ENCODE measurements around the gene KCTD14. TPM values are rescaled to one million over a fixed set of nuclear protein-coding genes. Genes with fewer than 3 reads are reported as not detected.
A peak's percentile ranks its signal among the peaks of the same experiment; 100 is the strongest.

Gene KCTD14
- total RNA-seq, 4 donors from 2014 or later, result 3.5 to 8.4 (median 6.2) TPM

DNA sequence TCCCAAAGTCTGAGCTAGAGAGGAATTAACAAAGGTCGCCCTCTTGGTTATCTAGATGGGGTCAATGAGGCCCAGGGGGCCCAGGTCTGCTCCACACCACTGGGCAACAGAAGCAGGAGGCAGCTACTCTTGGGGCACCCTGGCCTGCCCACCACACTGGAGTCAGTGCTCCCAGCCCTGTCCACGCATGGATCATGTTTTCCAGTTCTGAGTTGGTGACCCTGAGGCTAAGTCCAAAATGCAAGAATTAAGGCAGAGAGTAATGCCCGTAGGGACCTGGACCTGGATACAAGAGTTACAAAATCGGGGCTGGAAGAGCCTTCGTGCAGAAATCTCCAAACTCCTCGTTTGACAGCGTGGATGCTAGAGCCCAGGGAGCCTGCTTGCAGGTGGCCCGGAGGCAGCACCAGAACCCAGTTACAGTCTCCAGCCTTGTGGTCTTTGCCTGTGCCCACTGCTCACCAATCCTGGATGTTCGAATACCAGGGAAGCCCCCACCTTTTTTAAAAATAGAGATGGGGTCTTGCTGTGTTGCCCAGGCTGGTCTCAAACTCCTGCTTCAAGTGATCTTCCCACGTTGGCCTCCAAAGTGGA lies 34.5 kb upstream of the KCTD14 start:
- TF ChIP-seq, protein P1, sequence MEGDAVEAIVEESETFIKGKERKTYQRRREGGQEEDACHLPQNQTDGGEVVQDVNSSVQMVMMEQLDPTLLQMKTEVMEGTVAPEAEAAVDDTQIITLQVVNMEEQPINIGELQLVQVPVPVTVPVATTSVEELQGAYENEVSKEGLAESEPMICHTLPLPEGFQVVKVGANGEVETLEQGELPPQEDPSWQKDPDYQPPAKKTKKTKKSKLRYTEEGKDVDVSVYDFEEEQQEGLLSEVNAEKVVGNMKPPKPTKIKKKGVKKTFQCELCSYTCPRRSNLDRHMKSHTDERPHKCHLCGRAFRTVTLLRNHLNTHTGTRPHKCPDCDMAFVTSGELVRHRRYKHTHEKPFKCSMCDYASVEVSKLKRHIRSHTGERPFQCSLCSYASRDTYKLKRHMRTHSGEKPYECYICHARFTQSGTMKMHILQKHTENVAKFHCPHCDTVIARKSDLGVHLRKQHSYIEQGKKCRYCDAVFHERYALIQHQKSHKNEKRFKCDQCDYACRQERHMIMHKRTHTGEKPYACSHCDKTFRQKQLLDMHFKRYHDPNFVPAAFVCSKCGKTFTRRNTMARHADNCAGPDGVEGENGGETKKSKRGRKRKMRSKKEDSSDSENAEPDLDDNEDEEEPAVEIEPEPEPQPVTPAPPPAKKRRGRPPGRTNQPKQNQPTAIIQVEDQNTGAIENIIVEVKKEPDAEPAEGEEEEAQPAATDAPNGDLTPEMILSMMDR (IDR thresholded peaks at IDR 0.05), result no peak
- DNase-seq (ENCODE audit: low spot score), result no peak
- no peak for ATAC-seq (ENCODE audit: low FRiP score)

DNA sequence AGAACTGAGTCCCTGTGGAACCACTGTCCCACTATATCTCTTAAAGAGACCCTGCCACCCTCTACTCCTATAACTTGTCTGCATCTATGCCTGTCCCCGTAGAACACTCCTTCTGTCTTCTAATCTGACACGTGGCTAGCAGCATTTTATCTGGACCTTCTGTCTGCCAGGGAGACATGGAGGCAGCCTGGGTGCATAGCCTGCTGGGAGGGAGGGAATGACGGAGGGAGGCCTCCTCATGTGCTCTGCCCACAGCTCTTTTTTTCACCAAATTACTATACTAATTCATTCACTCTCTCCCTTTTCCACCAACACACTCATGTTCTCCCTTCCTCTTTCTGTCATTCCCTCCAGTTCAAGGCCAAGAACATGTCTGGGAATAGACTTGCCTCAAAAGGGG lies 33.0 kb upstream of the KCTD14 start:
- DNase-seq (ENCODE audit: low spot score) (no peak), ATAC-seq (ENCODE audit: low FRiP score) (no peak)
- TF ChIP-seq, protein P1 (IDR thresholded peaks at IDR 0.05), result no peak

DNA sequence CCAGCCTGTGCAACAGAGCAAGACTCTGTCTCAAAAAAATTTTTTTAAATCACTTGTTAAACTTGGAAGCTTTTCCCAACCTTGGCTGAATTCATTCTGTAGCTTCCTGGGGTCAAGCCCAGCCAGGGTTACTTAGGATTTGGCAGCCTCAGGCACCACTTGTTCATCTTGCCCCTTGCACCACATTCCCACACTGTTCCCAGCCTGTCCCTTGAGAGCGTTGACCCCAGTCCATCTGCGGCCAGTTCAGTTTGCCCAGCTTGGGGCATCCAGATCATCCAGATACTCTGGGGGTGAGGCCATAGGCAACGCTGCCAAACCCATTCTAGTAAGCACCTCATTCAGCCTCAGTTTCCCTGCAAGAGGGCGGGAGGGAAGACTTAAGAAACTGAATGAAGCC lies 31.9 kb upstream of the KCTD14 start:
- ATAC-seq (ENCODE audit: low FRiP score) (no peak), DNase-seq (ENCODE audit: low spot score) (no peak)
- TF ChIP-seq, protein P1 (IDR thresholded peaks at IDR 0.05), result no peak

DNA sequence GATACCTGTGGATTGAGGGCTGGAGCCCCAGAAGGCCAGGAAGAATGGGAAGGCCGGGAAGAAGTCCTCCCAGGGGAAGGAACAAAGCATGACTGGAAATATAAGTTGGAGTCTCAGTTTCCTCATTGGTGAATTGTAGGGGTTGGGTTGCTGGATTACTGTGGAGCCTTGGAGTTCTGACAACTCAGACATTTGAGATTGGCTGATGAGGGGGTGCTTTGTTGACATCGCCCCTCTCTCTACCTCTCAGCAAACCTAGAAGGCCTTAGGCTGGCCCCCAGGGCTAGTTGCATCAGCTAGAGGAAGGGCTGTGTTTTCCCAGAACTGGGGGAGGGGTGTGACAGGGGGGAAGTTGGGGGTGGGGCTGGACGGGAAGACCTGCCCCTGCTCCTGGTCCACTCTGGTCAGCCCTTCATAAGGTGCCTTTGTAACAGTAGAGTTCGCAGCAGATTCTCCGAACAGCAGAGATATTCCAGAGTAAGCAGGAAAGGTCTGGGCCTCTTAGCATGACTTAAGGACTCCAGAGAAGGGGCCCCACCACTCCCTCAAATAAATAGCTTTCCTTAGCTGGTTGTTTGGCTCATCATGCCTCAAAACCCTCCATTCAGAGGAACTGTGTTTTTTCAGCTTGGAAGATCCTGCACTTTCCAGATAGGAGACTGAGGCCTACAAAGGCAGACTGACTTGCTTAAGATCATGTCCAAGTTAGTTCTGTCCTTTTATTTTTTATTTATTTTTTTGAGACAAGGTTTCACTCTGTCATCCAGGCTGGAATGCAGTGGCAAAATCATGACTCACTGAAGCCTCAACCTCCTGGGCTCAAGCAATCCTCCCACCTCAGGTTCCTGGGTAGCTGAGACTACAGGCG lies 28.1 kb upstream of the KCTD14 start:
- TF ChIP-seq, protein P1 (IDR thresholded peaks at IDR 0.05), result no peak
- DNase-seq (ENCODE audit: low spot score), result no peak
- ATAC-seq (ENCODE audit: low FRiP score), result peak; percentile 54

DNA sequence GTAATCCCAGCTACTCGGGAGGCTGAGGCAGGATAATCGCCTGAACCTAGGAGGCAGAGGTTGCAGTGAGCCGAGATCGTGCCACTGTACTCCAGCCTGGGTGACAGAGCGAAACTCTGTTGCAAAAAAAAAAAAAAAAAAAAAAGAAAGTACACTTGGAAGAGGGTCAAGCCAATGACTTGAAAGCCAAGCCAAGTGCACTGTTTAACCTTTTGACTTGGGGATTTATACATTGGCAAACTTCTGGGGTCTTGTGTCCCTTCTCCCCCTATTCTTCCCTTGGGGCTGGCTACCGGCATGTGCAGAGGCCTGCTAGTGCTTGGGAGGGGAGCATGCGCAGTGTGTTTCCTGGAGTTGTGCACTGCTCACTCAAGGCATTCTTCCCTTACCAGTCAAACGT lies 26.3 kb upstream of the KCTD14 start:
- TF ChIP-seq, protein P1 (IDR thresholded peaks at IDR 0.05), result no peak
- ATAC-seq (ENCODE audit: low FRiP score) (no peak), DNase-seq (ENCODE audit: low spot score) (no peak)

DNA sequence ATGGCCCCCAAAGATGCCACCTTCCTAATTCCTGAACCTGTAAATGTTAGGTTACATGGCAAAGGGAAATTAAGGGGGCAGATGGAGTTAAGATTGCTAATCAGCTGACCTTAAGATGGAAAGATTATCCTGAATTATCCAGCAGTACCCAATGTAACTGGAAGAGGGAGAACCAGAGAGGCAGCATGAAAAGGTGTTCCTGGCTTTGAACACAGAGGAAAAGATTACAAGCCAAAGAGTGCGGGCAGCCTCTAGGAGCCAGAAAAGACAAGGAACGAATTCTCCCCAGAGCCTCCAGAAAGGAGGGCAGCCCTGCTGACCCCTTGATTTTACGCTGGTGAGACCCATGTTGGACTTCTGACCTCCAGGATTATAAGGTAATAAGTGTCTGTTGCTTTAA lies 25.5 kb upstream of the KCTD14 start:
- no peak for DNase-seq (ENCODE audit: low spot score)
- ATAC-seq (ENCODE audit: low FRiP score), result no peak
- TF ChIP-seq, protein P1 (IDR thresholded peaks at IDR 0.05), result no peak

DNA sequence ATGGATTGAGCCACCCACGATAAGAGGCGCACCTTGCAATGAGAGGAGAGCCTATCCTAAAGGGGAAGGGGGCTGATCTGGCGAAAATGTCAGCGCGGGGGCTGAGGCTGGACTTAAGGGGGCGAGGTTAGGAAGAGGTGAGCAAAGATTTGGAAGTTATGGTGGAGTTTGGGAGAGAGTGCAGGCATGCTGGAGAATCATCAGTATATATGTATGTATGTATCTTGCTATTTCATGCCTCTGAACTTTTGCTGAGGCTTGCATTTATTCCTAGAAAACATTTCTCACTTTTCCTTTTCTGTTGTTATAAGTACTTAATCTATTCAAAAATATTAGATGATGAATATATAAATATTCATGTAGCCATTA lies 23.4 kb upstream of the KCTD14 start:
- DNase-seq (ENCODE audit: low spot score) (no peak), ATAC-seq (ENCODE audit: low FRiP score) (no peak)
- TF ChIP-seq, protein P1 (IDR thresholded peaks at IDR 0.05), result no peak

Measured in omental fat pad (tissue), 4 donors.